GM19455 (cell line): ENCODE data around the gene NEU2.
A peak's percentile ranks its signal among the peaks of the same experiment; 100 is the strongest.

Experiments used
- ATAC-seq: cut with Tn5 transposase; IDR thresholded peaks from one replicate; pipeline ENCODE4 v1.9.1; 2021; ENCODE audit not compliant: unreplicated experiment

Gene NEU2

GRCh38 chr2:233075141-233075965, 42.9 kb downstream of the NEU2 start:
- no peak for ATAC-seq

- ATAC-seq = peak; percentile 54
Measured at GRCh38 chr2:233075966-233076339, 43.5 kb downstream of the NEU2 start.

GRCh38 chr2:233076749-233077148, 44.3 kb downstream of the NEU2 start:
- ATAC-seq = no peak

GRCh38 chr2:233079473-233079877, 47.0 kb downstream of the NEU2 start:
- ATAC-seq = no peak

GRCh38 chr2:233079953-233080835, 47.7 kb downstream of the NEU2 start:
- no peak for ATAC-seq

GRCh38 chr2:233080836-233081229, 48.4 kb downstream of the NEU2 start:
- no peak for ATAC-seq

GRCh38 chr2:233081232-233081730, 48.8 kb downstream of the NEU2 start:
- ATAC-seq = peak; percentile 4

- ATAC-seq = peak; percentile 5
Measured at GRCh38 chr2:233081731-233082221, 49.3 kb downstream of the NEU2 start.

- ATAC-seq = peak; percentile 41
Measured at GRCh38 chr2:233082222-233082930, 49.9 kb downstream of the NEU2 start.

GRCh38 chr2:233082931-233083755, 50.7 kb downstream of the NEU2 start:
- no peak for ATAC-seq

GRCh38 chr2:233083782-233084181, 51.3 kb downstream of the NEU2 start:
- ATAC-seq = no peak

GRCh38 chr2:233084488-233084887, 52.0 kb downstream of the NEU2 start:
- no peak for ATAC-seq
